Measurements from ENCODE around the gene CAMK2D.
A peak's percentile ranks its signal among the peaks of the same experiment; 100 is the strongest.
"Not testable (repeated sequence)": the region's sequence is repeated elsewhere in the genome, so short reads cannot be mapped to it uniquely, and the experiment has no call there.

Gene CAMK2D

GRCh38 chr4:113761620-113762185, at the start of gene CAMK2D:
TSS of gene CAMK2D (minus strand) at chr4:113761738. CDS start at chr4:113761068, 670 bp downstream.
- DNase-seq (ENCODE audit: low read depth), result peak; percentile 91

GRCh38 chr4:113810906-113811305, 49.4 kb upstream of the CAMK2D start:
- peak; percentile 18 for DNase-seq (ENCODE audit: low read depth)

- DNase-seq (ENCODE audit: low read depth), result no peak
These were observed 47.8 kb upstream of the CAMK2D start for GRCh38 chr4:113809311-113809710.

- DNase-seq (ENCODE audit: low read depth), result no peak
These were observed 45.3 kb upstream of the CAMK2D start for GRCh38 chr4:113806850-113807249.

- no peak for DNase-seq (ENCODE audit: low read depth)
These were observed 40.3 kb upstream of the CAMK2D start for GRCh38 chr4:113801882-113802281.

GRCh38 chr4:113796381-113796780, 34.8 kb upstream of the CAMK2D start:
- not testable (repeated sequence) for DNase-seq (ENCODE audit: low read depth)

- no peak for DNase-seq (ENCODE audit: low read depth)
These were observed 28.9 kb upstream of the CAMK2D start for GRCh38 chr4:113790478-113790877.

- no peak for DNase-seq (ENCODE audit: low read depth)
These were observed 27.4 kb upstream of the CAMK2D start for GRCh38 chr4:113788888-113789287.

GRCh38 chr4:113785781-113786180, 24.2 kb upstream of the CAMK2D start:
- no peak for DNase-seq (ENCODE audit: low read depth)

- DNase-seq (ENCODE audit: low read depth), result peak; percentile 91
These were observed 23.1 kb upstream of the CAMK2D start for GRCh38 chr4:113784497-113785250.

- no peak for DNase-seq (ENCODE audit: low read depth)
These were observed 22.2 kb upstream of the CAMK2D start for GRCh38 chr4:113783701-113784100.

- no peak for DNase-seq (ENCODE audit: low read depth)
These were observed 21.8 kb upstream of the CAMK2D start for GRCh38 chr4:113783289-113783688.

- peak; percentile 28 for DNase-seq (ENCODE audit: low read depth)
These were observed 20.0 kb upstream of the CAMK2D start for GRCh38 chr4:113781439-113782040.

- no peak for DNase-seq (ENCODE audit: low read depth)
These were observed 15.1 kb upstream of the CAMK2D start for GRCh38 chr4:113776679-113777078.

GRCh38 chr4:113776016-113776415, 14.5 kb upstream of the CAMK2D start:
- DNase-seq (ENCODE audit: low read depth), result no peak

GRCh38 chr4:113773756-113774155, 12.2 kb upstream of the CAMK2D start:
- no peak for DNase-seq (ENCODE audit: low read depth)

GRCh38 chr4:113773014-113773413, 11.5 kb upstream of the CAMK2D start:
- no peak for DNase-seq (ENCODE audit: low read depth)

- DNase-seq (ENCODE audit: low read depth), result no peak
These were observed 10.8 kb upstream of the CAMK2D start for GRCh38 chr4:113772319-113772718.

GRCh38 chr4:113769744-113770143, 8.2 kb upstream of the CAMK2D start:
- DNase-seq (ENCODE audit: low read depth), result no peak

GRCh38 chr4:113768952-113769351, 7.4 kb upstream of the CAMK2D start:
- DNase-seq (ENCODE audit: low read depth), result no peak

GRCh38 chr4:113766882-113767281, 5.3 kb upstream of the CAMK2D start:
- no peak for DNase-seq (ENCODE audit: low read depth)

GRCh38 chr4:113764720-113765264, 3.3 kb upstream of the CAMK2D start:
- DNase-seq (ENCODE audit: low read depth), result no peak

- not testable (repeated sequence) for DNase-seq (ENCODE audit: low read depth)
These were observed 2.4 kb upstream of the CAMK2D start for GRCh38 chr4:113763923-113764322.

Measured in fibroblast of the conjunctiva (primary cell).